Transverse colon (tissue), 4 donors: ENCODE results near the gene TLK1.

Experiments used
- EP300 ChIP-seq: sonication (generic); formaldehyde crosslinking; IDR thresholded peaks from one replicate; pipeline ENCODE4 v1.6.1; 2017; ENCODE audit warnings: antibody characterized with exemption, low read depth
- POLR2AphosphoS5 ChIP-seq, 3 donors: sonication (generic); formaldehyde crosslinking; IDR thresholded peaks; one replicate each; pipeline ENCODE4 v1.6.1; 2016; ENCODE audit warnings: antibody characterized with exemption in 3 of 3
- TF ChIP-seq, protein P1 (sequence below), 5 experiments: fragments of 200-600 bp in 3 of 5; fragments of 450-650 bp in 2 of 5; sonication (generic) in 3 of 5; IDR thresholded peaks; 1 replicate in 2 of 5; 2 replicates in 3 of 5; pipeline ENCODE4 v1.5.1; 2016 to 2017; ENCODE audit warnings: antibody characterized with exemption in 5 of 5, inconsistent platforms in 3 of 5, mild to moderate bottlenecking in 2 of 5, moderate library complexity in 1 of 5

DNA sequence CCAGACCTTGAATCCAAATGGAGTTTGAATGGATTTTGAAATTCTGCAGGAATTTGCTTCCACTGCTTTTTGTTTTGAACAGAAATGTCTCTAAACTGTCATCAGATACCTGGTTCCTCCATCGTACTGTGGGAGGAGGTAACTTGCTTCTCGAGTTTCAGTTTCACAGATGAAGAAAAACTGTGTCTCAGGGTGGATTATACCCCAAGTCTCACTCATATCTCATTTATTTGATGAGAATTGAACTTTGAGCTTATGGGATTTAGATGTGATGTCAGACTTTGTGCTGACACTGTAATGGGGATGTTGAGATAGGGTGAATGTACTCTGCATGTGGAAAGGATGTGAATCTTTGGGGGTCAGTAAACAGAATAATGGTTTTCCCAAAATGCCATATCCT, 124.2 kb downstream of the TLK1 start:
- TF ChIP-seq, protein P1, sequence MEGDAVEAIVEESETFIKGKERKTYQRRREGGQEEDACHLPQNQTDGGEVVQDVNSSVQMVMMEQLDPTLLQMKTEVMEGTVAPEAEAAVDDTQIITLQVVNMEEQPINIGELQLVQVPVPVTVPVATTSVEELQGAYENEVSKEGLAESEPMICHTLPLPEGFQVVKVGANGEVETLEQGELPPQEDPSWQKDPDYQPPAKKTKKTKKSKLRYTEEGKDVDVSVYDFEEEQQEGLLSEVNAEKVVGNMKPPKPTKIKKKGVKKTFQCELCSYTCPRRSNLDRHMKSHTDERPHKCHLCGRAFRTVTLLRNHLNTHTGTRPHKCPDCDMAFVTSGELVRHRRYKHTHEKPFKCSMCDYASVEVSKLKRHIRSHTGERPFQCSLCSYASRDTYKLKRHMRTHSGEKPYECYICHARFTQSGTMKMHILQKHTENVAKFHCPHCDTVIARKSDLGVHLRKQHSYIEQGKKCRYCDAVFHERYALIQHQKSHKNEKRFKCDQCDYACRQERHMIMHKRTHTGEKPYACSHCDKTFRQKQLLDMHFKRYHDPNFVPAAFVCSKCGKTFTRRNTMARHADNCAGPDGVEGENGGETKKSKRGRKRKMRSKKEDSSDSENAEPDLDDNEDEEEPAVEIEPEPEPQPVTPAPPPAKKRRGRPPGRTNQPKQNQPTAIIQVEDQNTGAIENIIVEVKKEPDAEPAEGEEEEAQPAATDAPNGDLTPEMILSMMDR (IDR thresholded peaks at IDR 0.05): no peak
- TF ChIP-seq EP300 (no peak), POLR2AphosphoS5 (IDR thresholded peaks at IDR 0.05) (no peak)
